Stimulated activated CD8-positive, alpha-beta memory T cell treated with anti-CD3 and anti-CD28 coated beads, Interleukin-15, amount 100 ng/mL, for 1 hour (primary cell): Measurements from ENCODE around the gene NAA25.
"Not testable (repeated sequence)": the region's sequence is repeated elsewhere in the genome, so short reads cannot be mapped to it uniquely, and the experiment has no call there.

Experiments used
- DNase-seq: peaks from one replicate; pipeline ENCODE4 v3.0.0-alpha.2; 2020; ENCODE audit warnings: low read depth

Gene NAA25

GRCh38 chr12:112009596-112009995 lies 99.0 kb downstream of the NAA25 start:
- DNase-seq: not testable (repeated sequence)

DNA sequence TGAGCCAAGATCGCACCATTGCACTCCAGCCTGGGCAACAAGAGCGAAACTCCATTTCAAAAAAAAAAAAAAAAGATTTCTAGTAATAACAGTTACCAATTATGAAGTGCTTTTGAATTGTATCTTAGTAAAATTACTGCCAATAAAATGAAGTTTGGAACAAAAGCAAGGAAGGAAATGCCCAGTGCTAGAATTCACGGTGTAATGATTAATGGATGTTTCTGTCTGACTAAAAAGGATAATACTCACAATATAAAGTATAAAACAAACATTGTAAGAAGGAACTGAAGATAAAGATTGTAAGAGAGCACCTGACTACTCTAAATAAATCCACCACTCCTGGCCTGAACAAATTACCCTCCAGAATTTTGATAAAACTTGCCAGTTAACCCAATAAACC lies 99.7 kb downstream of the NAA25 start:
- DNase-seq: no peak

- DNase-seq: no peak
Measured at GRCh38 chr12:112007945-112008344, 100.6 kb downstream of the NAA25 start.

GRCh38 chr12:112005419-112006395 lies 102.9 kb downstream of the NAA25 start:
- no peak for DNase-seq

DNA sequence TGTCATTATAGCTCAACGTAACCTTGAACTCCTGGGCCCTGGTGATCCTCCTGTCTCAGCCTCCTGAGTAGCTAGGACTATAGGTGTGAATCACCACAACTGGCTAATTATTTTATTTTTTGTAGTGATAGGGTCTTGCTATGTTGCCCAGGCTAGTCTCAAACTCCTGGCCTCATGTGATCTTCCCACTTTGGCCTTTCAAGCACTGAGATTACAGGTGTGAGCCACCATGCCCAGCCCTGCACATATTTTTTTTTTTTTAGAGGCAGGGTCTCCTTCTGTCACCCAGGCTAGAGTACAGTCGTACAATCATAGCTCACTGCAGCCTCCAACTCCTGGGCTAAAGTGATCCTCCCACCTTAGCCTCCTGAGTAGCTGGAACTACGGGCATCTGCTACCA lies 104.5 kb downstream of the NAA25 start:
- DNase-seq: no peak

DNA sequence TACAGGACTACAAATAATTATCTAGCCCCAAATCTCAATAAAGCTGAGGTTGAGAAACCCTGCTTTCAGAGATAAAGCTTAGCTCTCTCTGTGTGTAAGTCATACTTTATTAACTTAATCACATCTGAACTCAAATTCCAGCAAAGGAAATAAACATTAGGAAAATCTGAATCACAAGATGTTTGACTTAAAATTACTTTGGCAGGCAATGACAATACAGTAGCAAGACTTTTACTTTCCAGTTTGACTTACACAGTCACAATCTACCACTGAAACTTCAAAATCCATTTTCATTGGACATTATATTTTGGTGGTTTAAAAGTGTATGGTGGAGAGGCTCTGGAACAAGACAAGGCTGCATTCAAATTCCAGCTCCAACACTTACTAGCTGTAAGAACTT lies 107.0 kb downstream of the NAA25 start:
- DNase-seq: no peak

- no peak for DNase-seq
Measured at GRCh38 chr12:112000820-112001219, 107.8 kb downstream of the NAA25 start.

GRCh38 chr12:111999129-111999528 lies 109.5 kb downstream of the NAA25 start:
- not testable (repeated sequence) for DNase-seq

- no peak for DNase-seq
Measured at GRCh38 chr12:111998015-111998414, 110.6 kb downstream of the NAA25 start.

- no peak for DNase-seq
Measured at GRCh38 chr12:111997300-111997699, 111.3 kb downstream of the NAA25 start.

- DNase-seq: no peak
Measured at GRCh38 chr12:111995782-111996480, 112.7 kb downstream of the NAA25 start.

DNA sequence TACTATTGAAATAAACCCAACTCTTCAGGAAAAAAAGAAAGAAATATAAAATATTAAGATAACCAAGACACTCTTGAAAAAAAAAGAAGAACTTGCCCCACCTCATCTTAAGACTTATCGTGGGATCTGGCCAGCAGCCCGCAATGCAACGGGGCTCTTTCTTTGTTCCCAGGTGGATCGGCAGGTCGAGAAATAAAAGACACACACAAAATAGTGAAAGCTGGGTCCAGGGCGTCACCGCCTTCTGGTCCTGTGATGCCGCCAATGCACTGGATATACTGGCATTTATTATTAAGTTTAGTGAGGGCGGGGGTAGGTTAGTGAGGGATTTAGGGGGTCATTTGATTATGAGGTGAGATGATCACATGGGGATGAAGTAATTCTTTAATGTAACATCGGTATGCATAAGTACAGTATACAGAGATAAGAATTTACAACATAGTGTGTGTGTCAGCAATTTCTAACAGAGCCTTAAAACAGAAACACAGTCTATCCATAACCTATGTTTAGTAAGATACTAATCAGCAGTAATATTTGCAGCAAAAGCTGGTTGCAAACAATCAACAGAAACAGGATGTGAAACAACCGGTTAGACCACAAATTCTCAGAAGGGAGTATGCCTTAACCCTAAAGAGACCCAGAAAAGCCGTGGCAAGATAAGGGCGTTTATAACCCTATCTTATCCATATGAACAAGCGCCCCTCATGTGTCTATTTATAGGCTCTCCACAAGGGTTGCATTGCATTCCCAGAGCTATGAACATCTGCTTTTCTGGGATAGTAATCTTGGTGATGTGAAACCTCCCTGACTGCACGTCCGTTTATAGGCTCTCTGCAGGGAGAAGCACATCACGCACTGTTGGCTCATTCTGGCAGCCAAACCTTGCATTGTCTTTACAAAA lies 114.1 kb downstream of the NAA25 start:
- not testable (repeated sequence) for DNase-seq

DNA sequence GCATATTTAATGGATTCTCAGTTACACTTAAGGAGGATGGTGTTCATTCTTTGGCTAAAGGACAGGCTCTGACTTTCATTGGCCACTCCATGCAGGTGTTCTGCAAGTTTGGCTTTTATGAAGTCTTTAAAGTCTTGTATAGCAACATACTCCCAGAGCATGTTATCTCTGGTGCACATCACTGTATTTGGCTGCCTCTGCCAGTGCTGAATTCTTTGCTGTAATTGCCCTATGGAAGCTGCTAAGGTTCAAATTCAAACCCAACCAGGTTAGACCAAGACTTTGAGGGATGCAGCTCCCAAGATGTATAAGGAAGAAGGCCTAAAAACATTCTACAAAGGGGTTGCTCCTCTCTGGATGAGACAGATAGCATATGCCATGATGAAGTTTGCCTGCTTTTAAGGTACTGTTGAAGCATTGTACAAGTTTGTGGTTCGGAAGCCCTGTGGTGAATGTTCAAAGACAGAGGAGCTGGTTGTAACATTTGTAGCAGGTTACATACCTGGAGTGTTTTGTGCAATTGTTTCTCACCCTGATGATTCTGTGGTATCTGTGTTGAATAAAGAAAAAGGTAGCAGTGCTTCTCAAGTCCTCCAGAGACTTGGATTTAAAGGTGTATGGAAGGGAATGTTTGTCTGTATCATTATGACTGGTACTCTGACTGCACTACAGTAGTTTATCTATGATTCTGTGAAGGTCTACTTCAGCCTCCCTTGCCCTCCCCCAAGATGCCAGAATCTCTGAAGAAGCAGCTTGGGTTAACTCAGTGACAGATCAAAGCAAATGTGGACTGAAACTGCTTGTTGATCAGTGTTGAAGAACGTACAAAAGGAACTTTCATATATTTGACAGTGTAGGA lies 115.1 kb downstream of the NAA25 start:
- DNase-seq: no peak

DNA sequence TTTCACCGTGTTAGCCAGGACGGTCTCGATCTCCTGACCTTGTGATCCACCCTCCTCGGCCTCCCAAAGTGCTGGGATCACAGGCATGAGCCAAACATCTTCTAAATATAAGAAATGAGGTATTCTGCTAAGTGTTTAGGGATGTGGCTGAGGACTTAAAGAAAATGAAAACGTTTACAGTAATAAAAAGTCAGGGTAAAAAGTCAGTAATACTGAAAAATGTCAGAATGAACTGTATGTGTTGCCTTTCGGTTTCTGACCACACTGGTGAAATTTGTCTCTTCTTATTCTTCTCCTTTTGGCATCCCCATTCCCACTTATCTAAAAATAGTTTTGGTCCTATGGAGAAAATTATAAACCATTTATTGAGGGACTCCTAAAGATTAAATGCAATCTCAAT lies 116.1 kb downstream of the NAA25 start:
- no peak for DNase-seq

- DNase-seq: no peak
Measured at GRCh38 chr12:111991946-111992345, 116.6 kb downstream of the NAA25 start.

DNA sequence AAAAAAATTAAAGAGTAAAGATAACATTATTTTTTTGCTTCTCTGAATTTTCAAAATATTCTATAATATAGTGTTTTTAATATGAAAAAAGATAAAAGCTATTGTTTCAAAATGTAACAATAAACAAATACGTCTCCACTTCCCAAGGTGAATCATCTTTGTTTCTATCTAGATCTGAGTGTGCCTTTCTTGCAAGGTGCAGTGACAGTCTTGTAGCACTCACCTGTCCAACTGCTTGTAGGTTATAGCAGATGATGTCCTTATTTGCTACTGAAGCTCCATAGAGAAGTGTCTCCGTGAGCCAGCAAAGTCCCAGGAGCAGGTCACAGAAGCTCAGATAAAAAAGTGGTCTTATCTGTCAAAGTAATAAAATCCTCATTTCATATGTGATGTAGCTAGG lies 117.0 kb downstream of the NAA25 start:
- no peak for DNase-seq

- no peak for DNase-seq
Measured at GRCh38 chr12:111984820-111985219, 123.8 kb downstream of the NAA25 start.

GRCh38 chr12:111981987-111982386 lies 126.6 kb downstream of the NAA25 start:
- no peak for DNase-seq

- no peak for DNase-seq
Measured at GRCh38 chr12:111980598-111980997, 128.0 kb downstream of the NAA25 start.

DNA sequence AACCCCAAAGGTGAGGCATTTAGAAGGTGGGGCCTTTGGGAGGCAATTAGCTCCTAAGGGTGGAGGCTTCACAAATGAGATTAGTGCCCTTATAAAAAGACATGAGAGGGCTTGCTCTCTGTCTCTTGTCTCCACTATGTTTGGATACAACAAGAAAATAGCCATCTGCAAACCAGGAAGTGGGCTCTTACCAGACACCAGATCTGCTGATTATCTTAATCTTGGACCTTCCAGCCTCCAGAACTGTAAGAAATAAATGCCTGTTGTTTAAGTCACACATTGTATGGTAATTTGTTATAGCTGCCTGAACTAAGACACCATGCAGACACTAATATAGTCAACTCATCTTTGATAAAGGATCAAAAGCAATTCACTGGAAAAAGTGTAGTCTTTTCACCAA lies 130.0 kb downstream of the NAA25 start:
- no peak for DNase-seq

DNA sequence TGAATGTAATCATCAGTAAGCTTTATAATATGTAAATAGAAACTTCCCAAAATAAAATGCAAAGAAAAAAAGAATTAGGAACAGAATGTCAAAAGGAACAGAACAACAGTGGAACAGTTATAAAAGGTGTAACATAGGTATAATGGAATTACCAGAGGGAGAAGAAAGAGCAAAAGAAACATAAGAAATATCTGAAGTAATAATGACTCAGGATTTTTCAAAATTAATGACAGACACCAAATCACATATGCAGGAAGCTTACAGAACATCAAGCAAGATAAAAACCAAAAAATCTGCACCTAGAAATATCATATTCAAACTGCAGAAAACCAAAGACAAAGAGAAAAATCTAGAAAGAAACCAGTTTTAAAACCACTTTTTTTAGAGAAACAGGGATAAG lies 131.7 kb downstream of the NAA25 start:
- no peak for DNase-seq
